Measurements from ENCODE around the gene UGT1A8. TPM values are rescaled to one million over a fixed set of nuclear protein-coding genes. Genes with fewer than 3 reads are reported as not detected.

Gene UGT1A8
- total RNA-seq = not detected in 2 replicates

DNA sequence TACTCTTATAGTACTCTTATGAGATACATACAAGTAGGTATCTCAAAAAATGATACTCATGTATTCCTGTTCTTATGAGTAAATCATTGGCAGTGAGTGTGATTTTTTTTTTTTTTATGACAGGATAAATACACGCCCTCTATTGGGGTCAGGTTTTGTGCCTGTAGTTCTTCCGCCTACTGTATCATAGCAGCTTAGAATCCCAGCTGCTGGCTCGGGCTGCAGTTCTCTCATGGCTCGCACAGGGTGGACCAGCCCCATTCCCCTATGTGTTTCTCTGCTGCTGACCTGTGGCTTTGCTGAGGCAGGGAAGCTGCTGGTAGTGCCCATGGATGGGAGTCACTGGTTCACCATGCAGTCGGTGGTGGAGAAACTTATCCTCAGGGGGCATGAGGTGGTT is at the start of gene UGT1A8:
Gene UGT1A8, plus strand, starts transcription at position 158 of the 400 bp plus-strand sequence. Its CDS starts 75 bp downstream, at position 233.

GRCh38 chr2:233636306-233636705 is 18.9 kb downstream of the UGT1A8 start, which contains the start of gene UGT1A10:
Gene UGT1A10, plus strand, starts transcription at chr2:233636448. Its CDS starts 75 bp downstream, at chr2:233636523.

GRCh38 chr2:233671290-233672161 is 54.1 kb downstream of the UGT1A8 start, which contains the start of gene UGT1A9:
Gene UGT1A9, plus strand, starts transcription at chr2:233671898. Its CDS starts 37 bp downstream, at chr2:233671935.

DNA sequence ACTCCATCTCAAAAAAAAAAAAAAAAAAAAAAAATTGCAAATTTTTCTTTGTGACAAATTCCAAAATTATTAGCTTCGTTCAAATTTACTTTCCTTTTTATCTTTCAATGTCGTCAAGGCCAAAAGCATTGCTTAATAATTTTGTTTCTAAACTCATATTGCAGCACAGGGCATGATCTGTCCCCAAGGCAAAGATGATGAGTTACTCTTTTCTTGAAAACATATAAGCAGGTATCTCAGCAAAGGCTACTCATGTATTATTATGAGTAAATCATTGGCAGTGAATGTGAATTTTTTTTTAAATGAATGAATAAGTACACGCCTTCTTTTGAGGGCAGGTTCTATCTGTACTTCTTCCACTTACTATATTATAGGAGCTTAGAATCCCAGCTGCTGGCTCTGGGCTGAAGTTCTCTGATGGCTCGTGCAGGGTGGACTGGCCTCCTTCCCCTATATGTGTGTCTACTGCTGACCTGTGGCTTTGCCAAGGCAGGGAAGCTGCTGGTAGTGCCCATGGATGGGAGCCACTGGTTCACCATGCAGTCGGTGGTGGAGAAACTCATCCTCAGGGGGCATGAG is 64.2 kb downstream of the UGT1A8 start, which contains the start of gene UGT1A7:
Gene UGT1A7, plus strand, starts transcription at position 381 of the 579 bp plus-strand sequence. Its CDS starts 37 bp downstream, at position 418.

DNA sequence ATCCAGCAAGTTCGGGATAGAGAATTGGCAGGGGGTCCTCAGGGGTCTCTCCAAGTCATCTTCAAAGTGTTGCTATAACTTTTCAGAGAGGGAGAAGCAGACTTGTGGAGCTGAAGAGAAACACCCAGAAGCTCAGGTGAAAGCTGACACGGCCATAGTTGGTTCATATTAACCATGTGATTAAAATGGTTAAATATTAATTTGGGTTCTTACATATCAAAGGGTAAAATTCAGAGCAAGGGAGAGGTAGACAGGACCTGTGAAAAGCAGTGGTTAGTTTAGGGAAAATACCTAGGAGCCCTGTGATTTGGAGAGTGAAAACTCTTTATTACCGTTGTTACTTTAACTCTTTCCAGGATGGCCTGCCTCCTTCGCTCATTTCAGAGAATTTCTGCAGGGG is 75.2 kb downstream of the UGT1A8 start, which contains the start of gene UGT1A6:
Gene UGT1A6, plus strand, starts transcription at position 243 of the 400 bp plus-strand sequence. Its CDS starts 115 bp downstream, at position 358.

GRCh38 chr2:233712611-233713261 is 95.3 kb downstream of the UGT1A8 start, which contains the start of gene UGT1A5:
Gene UGT1A5, plus strand, starts transcription at chr2:233712907. Its CDS starts 85 bp downstream, at chr2:233712992.

DNA sequence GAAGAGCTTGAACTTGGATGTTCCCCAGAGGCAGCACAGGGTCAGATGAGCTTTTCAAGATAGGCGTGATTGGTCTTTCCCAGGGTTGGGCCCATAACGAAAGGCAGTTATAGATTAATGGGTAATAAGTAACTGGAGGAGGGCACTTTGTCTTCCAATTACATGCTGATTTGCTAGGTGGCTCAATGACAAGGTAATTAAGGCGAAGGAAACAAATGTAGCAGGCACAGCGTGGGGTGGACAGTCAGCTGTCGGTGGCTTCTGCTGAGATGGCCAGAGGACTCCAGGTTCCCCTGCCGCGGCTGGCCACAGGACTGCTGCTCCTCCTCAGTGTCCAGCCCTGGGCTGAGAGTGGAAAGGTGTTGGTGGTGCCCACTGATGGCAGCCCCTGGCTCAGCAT is 101.1 kb downstream of the UGT1A8 start, which contains the start of gene UGT1A4:
Gene UGT1A4, plus strand, starts transcription at position 185 of the 400 bp plus-strand sequence. Its CDS starts 85 bp downstream, at position 270.

GRCh38 chr2:233728723-233729301 is 111.4 kb downstream of the UGT1A8 start, which contains the start of gene UGT1A3:
Gene UGT1A3, plus strand, starts transcription at chr2:233729042. Its CDS starts 85 bp downstream, at chr2:233729127.

GRCh38 chr2:233760043-233760442 is 142.6 kb downstream of the UGT1A8 start, which contains the start of gene UGT1A1:
Gene UGT1A1, plus strand, starts transcription at chr2:233760270. Its CDS starts 18 bp downstream, at chr2:233760288.

GRCh38 chr2:233778030-233778429 is 160.6 kb downstream of the UGT1A8 start, which contains the start of gene MROH2A:
Gene MROH2A, plus strand, starts transcription at chr2:233778330. Its CDS starts 1,029 bp downstream, at chr2:233779359.

Other genes with a start within 250 kb of the UGT1A8 start
- 23.5 and 24.8 TPM in 2 replicates for gene USP40, start 50.9 kb upstream of the UGT1A8 start, total RNA-seq
- gene UGT1A10, start 18.8 kb downstream of the UGT1A8 start, total RNA-seq = not detected in 2 replicates
- gene UGT1A9, start 54.3 kb downstream of the UGT1A8 start, total RNA-seq = not detected in 2 replicates
- not detected in 2 replicates for gene UGT1A7, start 64.3 kb downstream of the UGT1A8 start, total RNA-seq
- not detected in 2 replicates for gene UGT1A6, start 75.3 kb downstream of the UGT1A8 start, total RNA-seq
- not detected in 2 replicates for gene UGT1A5, start 95.3 kb downstream of the UGT1A8 start, total RNA-seq
- gene UGT1A4, start 101.1 kb downstream of the UGT1A8 start, total RNA-seq = not detected in 2 replicates
- gene UGT1A3, start 111.4 kb downstream of the UGT1A8 start, total RNA-seq = not detected in 2 replicates
- not detected in 2 replicates for gene UGT1A1, start 142.6 kb downstream of the UGT1A8 start, total RNA-seq
- not detected in 2 replicates for gene MROH2A, start 160.7 kb downstream of the UGT1A8 start, total RNA-seq
- 14.7 and 25.5 TPM in 2 replicates for gene HJURP, start 236.9 kb downstream of the UGT1A8 start, total RNA-seq

All from vein endothelial cell (primary cell).